ENCODE data around the gene DVL1. TPM values are rescaled to one million over a fixed set of nuclear protein-coding genes. Genes with fewer than 3 reads are reported as not detected.

Gene DVL1
- total and polyA plus RNA-seq, 8 donors = 30.6 to 103 (median 50.3) TPM

DNA sequence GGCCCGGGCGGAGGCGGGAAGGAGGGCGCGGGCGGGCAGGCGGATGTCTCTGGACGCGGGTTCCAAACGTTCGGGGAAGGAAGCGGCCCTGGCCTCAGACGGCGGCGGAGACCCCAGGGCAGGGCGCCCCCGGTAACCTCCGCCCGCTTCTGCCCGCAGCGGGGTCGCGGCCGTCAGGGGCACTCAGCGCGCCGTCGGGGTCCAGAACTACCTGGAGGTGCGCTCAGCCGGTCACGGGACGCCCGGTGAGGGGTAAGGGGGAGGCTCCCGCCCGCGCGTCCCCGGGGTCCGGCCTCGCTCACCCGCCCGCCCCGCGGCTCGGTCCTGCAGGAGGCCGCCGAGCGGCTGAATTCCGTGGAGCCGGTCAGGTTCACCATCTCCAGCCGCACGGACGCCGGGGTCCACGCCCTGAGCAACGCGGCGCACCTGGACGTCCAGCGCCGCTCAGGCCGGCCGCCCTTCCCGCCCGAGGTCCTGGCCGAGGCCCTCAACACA, 40.4 kb downstream of the DVL1 start:
- no peaks in the 10 kb centered on the region for H3K27me3 ChIP-seq
- intact Hi-C loops (cut with DNase I) = no loop called here
- DNase-seq = peak in 3 of 6 donors; percentile 39 to 79 (median 71)
- no peaks in the 10 kb centered on the region for H3K9me3 ChIP-seq
- H3K27ac ChIP-seq = peak overlapping the region; percentile 90 to 97 (median 94)
- H3K4me1 ChIP-seq = peaks cover 7 to 28% (median 24%) of the 10 kb centered on the region in 3 donors
- peaks cover 0 to 21% (median 13%) of the 10 kb centered on the region in 3 donors for H3K36me3 ChIP-seq
- ATAC-seq = peak; percentile 4 to 10 (median 6)
- FAIRE-seq = no peak
- TF ChIP-seq, protein P1, sequence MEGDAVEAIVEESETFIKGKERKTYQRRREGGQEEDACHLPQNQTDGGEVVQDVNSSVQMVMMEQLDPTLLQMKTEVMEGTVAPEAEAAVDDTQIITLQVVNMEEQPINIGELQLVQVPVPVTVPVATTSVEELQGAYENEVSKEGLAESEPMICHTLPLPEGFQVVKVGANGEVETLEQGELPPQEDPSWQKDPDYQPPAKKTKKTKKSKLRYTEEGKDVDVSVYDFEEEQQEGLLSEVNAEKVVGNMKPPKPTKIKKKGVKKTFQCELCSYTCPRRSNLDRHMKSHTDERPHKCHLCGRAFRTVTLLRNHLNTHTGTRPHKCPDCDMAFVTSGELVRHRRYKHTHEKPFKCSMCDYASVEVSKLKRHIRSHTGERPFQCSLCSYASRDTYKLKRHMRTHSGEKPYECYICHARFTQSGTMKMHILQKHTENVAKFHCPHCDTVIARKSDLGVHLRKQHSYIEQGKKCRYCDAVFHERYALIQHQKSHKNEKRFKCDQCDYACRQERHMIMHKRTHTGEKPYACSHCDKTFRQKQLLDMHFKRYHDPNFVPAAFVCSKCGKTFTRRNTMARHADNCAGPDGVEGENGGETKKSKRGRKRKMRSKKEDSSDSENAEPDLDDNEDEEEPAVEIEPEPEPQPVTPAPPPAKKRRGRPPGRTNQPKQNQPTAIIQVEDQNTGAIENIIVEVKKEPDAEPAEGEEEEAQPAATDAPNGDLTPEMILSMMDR (IDR thresholded peaks at IDR 0.05) = no peak
- 0 to 1% methylated on average over 33 to 66 of the region's 66 CpGs for WGBS, 2 donors
- peak overlapping the region; percentile 56 to 92 (median 84) for H3K4me3 ChIP-seq

GRCh38 chr1:1307923-1308755, 41.1 kb downstream of the DVL1 start, which contains the start of the genes ACAP3 and PUSL1:
ACAP3 (minus strand) TSS chr1:1307930; CDS start chr1:1307815, 115 bp downstream.
PUSL1 (plus strand) TSS chr1:1308597; CDS start chr1:1308644, 47 bp downstream.
- peak; percentile 78 to 84 (median 81) for ATAC-seq
- peak; percentile 81 to 94 (median 89) for DNase-seq
- Histone ChIP-seq H3K4me3 (peak within 1 kb of the TSS; percentile 57 to 92 (median 84)), H3K36me3 (peaks cover 0 to 16% (median 8%) of the 10 kb centered on the region in 3 donors), H3K27ac (peak within 1 kb of the TSS; percentile 90 to 97 (median 94)), H3K4me1 (peaks cover 7 to 28% (median 24%) of the 10 kb centered on the region in 3 donors), H3K9me3 (no peaks in the 10 kb centered on the region), H3K27me3 (no peaks in the 10 kb centered on the region)
- intact Hi-C loops (cut with DNase I) = no loop called here
- FAIRE-seq = no peak
- 0% methylated on average over 52 to 130 of the region's 131 CpGs for WGBS, 2 donors
- TF ChIP-seq, protein P1 (IDR thresholded peaks at IDR 0.05) = no peak

GRCh38 chr1:1307261-1307922, 41.8 kb downstream of the DVL1 start:
- peaks cover 7 to 28% (median 24%) of the 10 kb centered on the region in 3 donors for H3K4me1 ChIP-seq
- peak in 4 of 6 donors; percentile 40 to 77 (median 61) for DNase-seq
- peaks cover 0 to 9% (median 7%) of the 10 kb centered on the region in 3 donors for H3K36me3 ChIP-seq
- 1% methylated on average over 65 to 83 of the region's 83 CpGs for WGBS, 2 donors
- FAIRE-seq = no peak
- ATAC-seq = no peak
- intact Hi-C loops (cut with DNase I) = no loop called here
- H3K9me3 ChIP-seq = no peaks in the 10 kb centered on the region
- TF ChIP-seq, protein P1 (IDR thresholded peaks at IDR 0.05) = no peak
- no peaks in the 10 kb centered on the region for H3K27me3 ChIP-seq
- peak overlapping the region; percentile 57 to 92 (median 84) for H3K4me3 ChIP-seq
- H3K27ac ChIP-seq = peak overlapping the region in 3 of 4 donors; percentile 27 to 97 (median 41)

DNA sequence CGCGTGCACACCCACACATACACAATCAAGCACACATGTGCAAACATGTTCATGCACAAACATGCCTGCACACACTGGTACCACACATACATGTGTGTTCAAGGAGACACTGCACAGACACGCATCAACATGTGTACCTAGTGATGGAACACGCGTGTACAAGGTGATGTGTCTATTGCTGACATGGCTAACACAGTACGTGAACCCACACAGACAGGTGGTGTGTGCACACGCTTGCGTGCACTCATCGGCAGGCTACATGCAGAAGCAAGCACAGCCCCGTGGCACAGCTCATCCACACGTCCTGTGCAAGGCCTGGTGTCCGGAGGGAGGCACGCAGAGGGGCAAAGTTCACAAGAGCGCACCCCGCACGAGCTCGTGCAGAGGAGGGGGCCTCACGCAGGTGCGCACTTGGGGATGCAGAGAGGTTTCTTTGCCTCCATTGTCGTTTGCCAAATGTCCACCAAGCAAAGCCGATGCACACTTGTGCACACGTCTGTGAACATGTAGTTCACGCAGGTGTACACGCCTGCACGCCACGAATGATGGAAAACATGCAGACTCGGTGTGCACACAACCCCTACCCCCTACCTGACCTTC, 42.5 kb downstream of the DVL1 start:
- no peaks in the 10 kb centered on the region for H3K27me3 ChIP-seq
- TF ChIP-seq, protein P1 (IDR thresholded peaks at IDR 0.05) = no peak
- DNase-seq = no peak
- H3K36me3 ChIP-seq = peaks cover 0 to 7% (median 2%) of the 10 kb centered on the region in 3 donors
- H3K4me1 ChIP-seq = peaks cover 7 to 28% (median 24%) of the 10 kb centered on the region in 3 donors
- intact Hi-C loops (cut with DNase I) = no loop called here
- H3K27ac ChIP-seq = no peak overlapping the region
- ATAC-seq = no peak
- 24% methylated on average over 27 of the region's 27 CpGs for WGBS, 2 donors
- peak overlapping the region; percentile 57 to 92 (median 84) for H3K4me3 ChIP-seq
- H3K9me3 ChIP-seq = no peaks in the 10 kb centered on the region
- FAIRE-seq = no peak
